Mucosa of stomach (tissue), 1 donor: ENCODE data around the gene UBE2E2.

Experiments used
- H3K27me3 ChIP-seq: one replicate; pipeline ENCODE4 v1.7.0; 2013; ENCODE audit warnings: mild to moderate bottlenecking, low read length; ENCODE audit not compliant: control insufficient read depth, insufficient read depth
- H3K36me3 ChIP-seq: one replicate; pipeline ENCODE4 v1.7.0; 2013; ENCODE audit warnings: low read length; ENCODE audit not compliant: control insufficient read depth, insufficient read depth
- H3K4me1 ChIP-seq: one replicate; pipeline ENCODE4 v1.7.0; 2013; ENCODE audit warnings: mild to moderate bottlenecking, low read length; ENCODE audit not compliant: control insufficient read depth, insufficient read depth
- H3K4me3 ChIP-seq: one replicate; pipeline ENCODE4 v1.7.0; 2013; ENCODE audit warnings: low read length
- H3K9ac ChIP-seq: one replicate; pipeline ENCODE4 v1.7.0; 2013; ENCODE audit warnings: mild to moderate bottlenecking, low read length, moderate library complexity
- H3K9me3 ChIP-seq: one replicate; pipeline ENCODE4 v1.7.0; 2013; ENCODE audit warnings: mild to moderate bottlenecking, low read length, moderate library complexity; ENCODE audit not compliant: control insufficient read depth
- donor health status: Pancreatic carcinoma.

UBE2E2 gene

GRCh38 chr3:23270423-23270822 lies 67.3 kb downstream of the UBE2E2 start:
- no peaks in the 10 kb centered on the region for H3K36me3 ChIP-seq
- no peaks in the 10 kb centered on the region for H3K4me1 ChIP-seq
- no peak overlapping the region for H3K9ac ChIP-seq
- no peak overlapping the region for H3K4me3 ChIP-seq
- H3K9me3 ChIP-seq, result no peaks in the 10 kb centered on the region
- no peaks in the 10 kb centered on the region for H3K27me3 ChIP-seq

- Histone ChIP-seq H3K9me3 (no peaks in the 10 kb centered on the region), H3K4me1 (no peaks in the 10 kb centered on the region), H3K9ac (no peak overlapping the region), H3K4me3 (no peak overlapping the region), H3K27me3 (no peaks in the 10 kb centered on the region), H3K36me3 (no peaks in the 10 kb centered on the region)
Measured at GRCh38 chr3:23271876-23272741, 69.0 kb downstream of the UBE2E2 start.

- H3K9me3 ChIP-seq, result no peaks in the 10 kb centered on the region
- H3K4me3 ChIP-seq, result no peak overlapping the region
- H3K9ac ChIP-seq, result no peak overlapping the region
- no peaks in the 10 kb centered on the region for H3K4me1 ChIP-seq
- H3K27me3 ChIP-seq, result no peaks in the 10 kb centered on the region
- no peaks in the 10 kb centered on the region for H3K36me3 ChIP-seq
Measured at GRCh38 chr3:23272820-23273219, 69.7 kb downstream of the UBE2E2 start.

GRCh38 chr3:23275061-23275460 lies 71.9 kb downstream of the UBE2E2 start:
- H3K4me1 ChIP-seq, result no peaks in the 10 kb centered on the region
- H3K36me3 ChIP-seq, result no peaks in the 10 kb centered on the region
- no peaks in the 10 kb centered on the region for H3K27me3 ChIP-seq
- H3K9me3 ChIP-seq, result no peaks in the 10 kb centered on the region
- no peak overlapping the region for H3K9ac ChIP-seq
- no peak overlapping the region for H3K4me3 ChIP-seq

GRCh38 chr3:23275814-23276213 lies 72.7 kb downstream of the UBE2E2 start:
- H3K27me3 ChIP-seq, result no peaks in the 10 kb centered on the region
- H3K4me1 ChIP-seq, result no peaks in the 10 kb centered on the region
- no peak overlapping the region for H3K9ac ChIP-seq
- no peaks in the 10 kb centered on the region for H3K9me3 ChIP-seq
- H3K4me3 ChIP-seq, result no peak overlapping the region
- no peaks in the 10 kb centered on the region for H3K36me3 ChIP-seq

- Histone ChIP-seq H3K9me3 (no peaks in the 10 kb centered on the region), H3K4me1 (no peaks in the 10 kb centered on the region), H3K36me3 (no peaks in the 10 kb centered on the region), H3K9ac (no peak overlapping the region), H3K4me3 (no peak overlapping the region), H3K27me3 (no peaks in the 10 kb centered on the region)
Measured at GRCh38 chr3:23276913-23277658, 74.0 kb downstream of the UBE2E2 start.

GRCh38 chr3:23277688-23278087 lies 74.6 kb downstream of the UBE2E2 start:
- H3K36me3 ChIP-seq, result no peaks in the 10 kb centered on the region
- no peak overlapping the region for H3K4me3 ChIP-seq
- H3K27me3 ChIP-seq, result no peaks in the 10 kb centered on the region
- no peaks in the 10 kb centered on the region for H3K9me3 ChIP-seq
- no peak overlapping the region for H3K9ac ChIP-seq
- no peaks in the 10 kb centered on the region for H3K4me1 ChIP-seq

GRCh38 chr3:23283625-23284024 lies 80.5 kb downstream of the UBE2E2 start:
- Histone ChIP-seq H3K4me1 (no peaks in the 10 kb centered on the region), H3K9me3 (no peaks in the 10 kb centered on the region), H3K27me3 (no peaks in the 10 kb centered on the region), H3K36me3 (no peaks in the 10 kb centered on the region), H3K4me3 (no peak overlapping the region), H3K9ac (no peak overlapping the region)

GRCh38 chr3:23288286-23288685 lies 85.2 kb downstream of the UBE2E2 start:
- H3K27me3 ChIP-seq, result no peaks in the 10 kb centered on the region
- no peaks in the 10 kb centered on the region for H3K36me3 ChIP-seq
- H3K9me3 ChIP-seq, result no peaks in the 10 kb centered on the region
- no peak overlapping the region for H3K9ac ChIP-seq
- H3K4me1 ChIP-seq, result no peaks in the 10 kb centered on the region
- no peak overlapping the region for H3K4me3 ChIP-seq

- H3K9me3 ChIP-seq, result no peaks in the 10 kb centered on the region
- H3K4me3 ChIP-seq, result no peak overlapping the region
- no peaks in the 10 kb centered on the region for H3K27me3 ChIP-seq
- no peaks in the 10 kb centered on the region for H3K4me1 ChIP-seq
- no peak overlapping the region for H3K9ac ChIP-seq
- H3K36me3 ChIP-seq, result no peaks in the 10 kb centered on the region
Measured at GRCh38 chr3:23288715-23289114, 85.6 kb downstream of the UBE2E2 start.

GRCh38 chr3:23292432-23292831 lies 89.3 kb downstream of the UBE2E2 start:
- no peak overlapping the region for H3K4me3 ChIP-seq

GRCh38 chr3:23294770-23295387 lies 91.8 kb downstream of the UBE2E2 start:
- no peaks in the 10 kb centered on the region for H3K27me3 ChIP-seq
- no peaks in the 10 kb centered on the region for H3K36me3 ChIP-seq
- no peaks in the 10 kb centered on the region for H3K9me3 ChIP-seq
- H3K4me3 ChIP-seq, result no peak overlapping the region
- no peaks in the 10 kb centered on the region for H3K4me1 ChIP-seq
- H3K9ac ChIP-seq, result no peak overlapping the region

More at GRCh38 chr3:23292432-23292831, 89.3 kb downstream of the UBE2E2 start:
- Histone ChIP-seq H3K36me3 (no peaks in the 10 kb centered on the region), H3K27me3 (no peaks in the 10 kb centered on the region), H3K4me1 (no peaks in the 10 kb centered on the region), H3K9me3 (no peaks in the 10 kb centered on the region), H3K9ac (no peak overlapping the region)
